CD8-positive, alpha-beta T cell (primary cell): ENCODE results near the gene ROCK1. TPM values are rescaled to one million over a fixed set of nuclear protein-coding genes. Genes with fewer than 3 reads are reported as not detected.

Experiments
- total RNA-seq, 46 experiments: library from RNA in 2 of 46; stranded (reverse) in 2 of 46; gene quantifications; one replicate each; pipeline ENCODE4 v1.2.3 and lab custom pipeline; 2021 to 2026

Gene ROCK1
- total RNA-seq, 2 experiments from 2014 or later, result 88.5 to 94.7 TPM

Other genes with a start within 250 kb of the ROCK1 start
- not detected for gene GREB1L, start 130.4 kb upstream of the ROCK1 start, total RNA-seq